Lower lobe of right lung (tissue), 2 donors: ENCODE data around the gene VDR. TPM values are rescaled to one million over a fixed set of nuclear protein-coding genes. Genes with fewer than 3 reads are reported as not detected.
A peak's percentile ranks its signal among the peaks of the same experiment; 100 is the strongest.
"Not testable (repeated sequence)": the region's sequence is repeated elsewhere in the genome, so short reads cannot be mapped to it uniquely, and the experiment has no call there.

ENCODE experiments used
- ATAC-seq, 2 donors: fragments of 200-7000 bp; cut with Tn5 transposase; one replicate each; pipeline ENCODE4 v1.9.1; 2020 to 2022; ENCODE audit warnings: mild to moderate bottlenecking in 2 of 2, moderate library complexity in 2 of 2
- DNase-seq: peaks from one replicate; pipeline ENCODE4 v3.0.0-alpha.2; 2020
- H3K27ac ChIP-seq: fragments of 200-600 bp; one replicate; pipeline ENCODE4 v1.8.0; 2022
- H3K27me3 ChIP-seq: fragments of 200-600 bp; one replicate; pipeline ENCODE4 v1.8.0; 2022; ENCODE audit warnings: low read depth
- H3K36me3 ChIP-seq: fragments of 200-600 bp; one replicate; pipeline ENCODE4 v1.8.0; 2022; ENCODE audit warnings: mild to moderate bottlenecking
- H3K4me1 ChIP-seq: fragments of 200-600 bp; one replicate; pipeline ENCODE4 v1.8.0; 2022
- H3K4me3 ChIP-seq: fragments of 200-600 bp; one replicate; pipeline ENCODE4 v1.8.0; 2022; ENCODE audit warnings: mild to moderate bottlenecking
- H3K9me3 ChIP-seq: fragments of 200-600 bp; one replicate; pipeline ENCODE4 v1.8.0; 2022
- CTCF ChIP-seq: fragments of 200-600 bp; IDR thresholded peaks from one replicate; pipeline ENCODE4 v1.8.0; 2022; ENCODE audit warnings: antibody characterized with exemption, mild to moderate bottlenecking
- intact Hi-C: fragments of 100-400 bp; cut with DNase I; formaldehyde crosslinking; loops from one replicate; pipeline ENCODE4 v1.11.0; 2022
- total RNA-seq: library from RNA; stranded (reverse); fragmentation: NEBNext Ultra II Directional; extraction: Animal tissue kit (Norgen Biotek cat#: 25700); gene quantifications from one replicate; pipeline ENCODE4 v1.2.1, GENCODE V29; 2021
- donor health status: DM: no; HTN: yes; CAD: no; lungs with severe emphysema.

Gene VDR
- total RNA-seq, 1 donor from 2014 or later, result 24.3 TPM

- no peak for ATAC-seq
- peaks cover 89% of the 10 kb centered on the region for H3K4me1 ChIP-seq
- no peaks in the 10 kb centered on the region for H3K27me3 ChIP-seq
Measured at GRCh38 chr12:47814539-47815170, 90.1 kb downstream of the VDR start.

GRCh38 chr12:47813511-47814196 is 91.1 kb downstream of the VDR start:
- no peaks in the 10 kb centered on the region for H3K36me3 ChIP-seq
- ATAC-seq, result peak; percentile 3 to 25
- no peaks in the 10 kb centered on the region for H3K27me3 ChIP-seq
- H3K9me3 ChIP-seq, result no peaks in the 10 kb centered on the region
- intact Hi-C loops, result no loop called here
- no peak for TF ChIP-seq CTCF
- peak overlapping the region; percentile 50 for H3K4me3 ChIP-seq
- H3K4me1 ChIP-seq, result peaks cover 98% of the 10 kb centered on the region
- DNase-seq, result no peak
- peak overlapping the region; percentile 97 for H3K27ac ChIP-seq

More at GRCh38 chr12:47814539-47815170, 90.1 kb downstream of the VDR start:
- TF ChIP-seq CTCF, result no peak
- H3K27ac ChIP-seq, result peak overlapping the region; percentile 97
- no peak for DNase-seq
- no peaks in the 10 kb centered on the region for H3K36me3 ChIP-seq
- intact Hi-C loops, result no loop called here
- H3K4me3 ChIP-seq, result no peak overlapping the region
- H3K9me3 ChIP-seq, result no peaks in the 10 kb centered on the region

DNA sequence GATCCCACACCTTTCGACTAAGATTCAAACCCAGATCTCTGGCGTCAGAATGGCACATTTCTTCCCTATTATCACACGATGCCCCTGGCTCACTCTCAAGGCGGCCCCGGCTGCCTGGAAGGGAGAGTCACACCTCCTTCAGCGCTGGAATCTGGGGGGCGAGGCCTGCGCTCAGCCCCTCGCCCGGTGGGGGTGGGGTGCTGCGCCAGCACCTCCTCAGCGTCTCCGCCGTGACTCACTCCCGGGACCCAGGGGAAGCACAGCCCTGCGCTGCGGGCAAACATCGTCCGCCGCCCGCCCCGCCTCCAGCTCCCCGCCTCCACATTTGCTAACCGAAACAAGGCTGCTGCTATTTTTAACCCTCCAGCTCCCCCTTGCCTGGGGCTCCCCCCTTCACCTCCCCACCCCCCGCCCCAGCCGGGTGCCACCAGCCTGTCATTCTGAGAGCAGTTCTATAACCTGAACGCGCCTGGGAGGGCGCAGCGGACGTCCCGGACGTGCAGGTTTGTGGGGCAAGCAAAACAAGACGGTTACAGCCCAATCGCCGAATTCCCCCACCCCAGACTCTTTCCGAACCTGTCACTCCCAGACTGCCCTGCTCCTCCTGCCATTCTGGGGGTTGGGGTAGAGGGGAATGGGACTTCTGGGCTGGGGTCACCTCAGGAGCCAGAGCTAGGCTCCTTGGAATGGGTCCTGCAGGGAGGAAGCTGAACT is 91.8 kb downstream of the VDR start:
- peak overlapping the region; percentile 50 for H3K4me3 ChIP-seq
- intact Hi-C loops, result no loop called here
- H3K4me1 ChIP-seq, result peaks cover 98% of the 10 kb centered on the region

GRCh38 chr12:47811581-47812484 is 93.0 kb downstream of the VDR start:
- Histone ChIP-seq H3K27ac (peak overlapping the region; percentile 97), H3K27me3 (no peaks in the 10 kb centered on the region), H3K4me3 (peak overlapping the region; percentile 50), H3K36me3 (no peaks in the 10 kb centered on the region), H3K9me3 (no peaks in the 10 kb centered on the region), H3K4me1 (peaks cover 98% of the 10 kb centered on the region)
- ATAC-seq, result peak; percentile 1 to 20
- TF ChIP-seq CTCF, result no peak
- DNase-seq, result no peak
- intact Hi-C loops, result no loop called here

More for the DNA sequence above, 91.8 kb downstream of the VDR start:
- Histone ChIP-seq H3K36me3 (no peaks in the 10 kb centered on the region), H3K27ac (peak overlapping the region; percentile 97), H3K9me3 (no peaks in the 10 kb centered on the region), H3K27me3 (no peaks in the 10 kb centered on the region)
- ATAC-seq (peak; percentile 89 to 90), DNase-seq (peak; percentile 92)
- TF ChIP-seq CTCF, result no peak

DNA sequence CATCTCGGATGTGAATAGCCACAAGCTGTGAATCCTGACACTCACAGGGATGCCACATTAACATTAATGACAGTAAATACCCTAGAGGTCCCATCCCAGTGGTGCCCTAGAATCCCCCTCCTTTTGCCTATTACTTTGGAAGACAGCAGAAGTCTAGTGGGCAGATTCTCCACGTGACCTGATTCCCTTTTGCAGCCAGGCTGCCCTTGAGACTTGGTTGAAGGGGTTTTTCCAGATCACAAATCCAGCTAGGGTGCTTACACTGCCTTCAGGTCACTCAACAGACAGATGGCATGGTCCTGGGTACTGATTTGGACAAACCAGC is 93.8 kb downstream of the VDR start:
- Histone ChIP-seq H3K4me3 (no peak overlapping the region), H3K9me3 (no peaks in the 10 kb centered on the region), H3K27me3 (no peaks in the 10 kb centered on the region), H3K4me1 (peaks cover 98% of the 10 kb centered on the region), H3K36me3 (no peaks in the 10 kb centered on the region), H3K27ac (peak overlapping the region; percentile 97)
- no peak for DNase-seq
- no peak for ATAC-seq
- intact Hi-C loops, result no loop called here
- no peak for TF ChIP-seq CTCF

- H3K9me3 ChIP-seq, intact Hi-C loops, H3K27me3 ChIP-seq, H3K36me3 ChIP-seq, H3K4me3 ChIP-seq, DNase-seq, ATAC-seq: not testable (repeated sequence)
- Histone ChIP-seq H3K4me1 (peaks cover 98% of the 10 kb centered on the region), H3K27ac (peak overlapping the region; percentile 97)
Measured at GRCh38 chr12:47809518-47809917, 95.3 kb downstream of the VDR start.
